Panc1 (cell line): Measurements from ENCODE around the gene GPD1. TPM values are rescaled to one million over a fixed set of nuclear protein-coding genes. Genes with fewer than 3 reads are reported as not detected.

Source experiments
- ATAC-seq: fragments of 200-7000 bp; cut with Tn5 transposase; 2 replicates; pipeline ENCODE4 v1.9.1; 2020; ENCODE audit warnings: mild to moderate bottlenecking, moderate library complexity
- BruUV-seq: library from RNA; stranded (reverse); fragments of 400-500 nt; replicated peaks from 2 replicates; lab custom pipeline; 2021; lab: Mats Ljungman, UMichigan
- CTCF ChIA-PET: fragments of 300-600 bp; sonication (Branson Sonifier 250); formaldehyde crosslinking; loops from one replicate; lab custom pipeline; 2022; ENCODE audit warnings: antibody characterized with exemption; lab: Charles Lee
- POLR2A ChIA-PET: fragments of 300-600 bp; sonication (Branson Sonifier 250); formaldehyde crosslinking; loops from one replicate; lab custom pipeline; 2022; ENCODE audit warnings: antibody characterized with exemption; lab: Charles Lee
- DNase-seq: peaks from one replicate; pipeline ENCODE4 v3.0.0-alpha.2; 2010; ENCODE audit warnings: low read depth, low spot score
- H3K27ac ChIP-seq: 2 replicates; pipeline ENCODE4 v1.5.1; 2011; ENCODE audit warnings: mild to moderate bottlenecking, low read length, inconsistent platforms
- H3K27me3 ChIP-seq: fragments of 200-500 bp; sonication (Bioruptor generic); 2 replicates; pipeline ENCODE4 v1.6.0; 2014; ENCODE audit warnings: low read length, inconsistent platforms; ENCODE audit not compliant: control insufficient read depth, insufficient read depth
- H3K36me3 ChIP-seq: fragments of 200-500 bp; sonication (Bioruptor generic); 2 replicates; pipeline ENCODE4 v1.5.1; 2014; ENCODE audit warnings: inconsistent platforms, mild to moderate bottlenecking, low read length, moderate library complexity; ENCODE audit not compliant: control insufficient read depth, insufficient read depth
- H3K4me1 ChIP-seq: 2 replicates; pipeline ENCODE4 v1.5.1; 2011; ENCODE audit warnings: inconsistent platforms, mild to moderate bottlenecking, low read length, moderate library complexity; ENCODE audit not compliant: control insufficient read depth, insufficient read depth
- H3K4me3 ChIP-seq, 2 experiments: 2 replicates each; pipeline ENCODE4 v1.5.1; 2011 to 2012; ENCODE audit warnings: low read depth in 2 of 2, low read length in 2 of 2, mild to moderate bottlenecking in 2 of 2, inconsistent platforms in 1 of 2, moderate library complexity in 1 of 2
- H3K9me3 ChIP-seq: fragments of 200-500 bp; sonication (Bioruptor generic); 2 replicates; pipeline ENCODE4 v1.5.1; 2014; ENCODE audit warnings: low read depth, mild to moderate bottlenecking, inconsistent platforms, low read length, moderate library complexity; ENCODE audit not compliant: control insufficient read depth, insufficient read depth
- POLR2AphosphoS5 ChIP-seq: IDR thresholded peaks from 2 replicates; pipeline ENCODE4 v1.6.1; 2012; ENCODE audit warnings: mild to moderate bottlenecking, low read depth, low read length, moderate library complexity
- SIN3A ChIP-seq: IDR thresholded peaks from 2 replicates; pipeline ENCODE4 v1.6.1; 2012; ENCODE audit warnings: low read depth, mild to moderate bottlenecking, low read length, moderate library complexity, borderline replicate concordance; ENCODE audit not compliant: insufficient read depth
- TCF7L2 ChIP-seq: IDR thresholded peaks from 2 replicates; pipeline ENCODE4 v1.6.1; 2011; ENCODE audit warnings: mild to moderate bottlenecking, low read depth, low read length, inconsistent platforms
- in situ Hi-C: cut with HindIII; loops from 2 replicates; pipeline ENCODE4 v1.10.0; 2016; ENCODE audit warnings: low sequenced_read_pairs, low pct_unique_long_range_greater_than_20kb
- intact Hi-C: fragments of 100-400 bp; cut with micrococcal nuclease; formaldehyde crosslinking; loops from one replicate; pipeline ENCODE4 v1.10.0; 2022; ENCODE audit not compliant: unreplicated experiment
- total RNA-seq: library from RNA; stranded (reverse); gene quantifications from one replicate; pipeline ENCODE4 v1.2.1, GENCODE V29; 2021; ENCODE audit not compliant: unreplicated experiment
- TF ChIP-seq, protein P1 (sequence below): fragments of 450-650 bp; IDR thresholded peaks from 2 replicates; pipeline ENCODE4 v1.5.1; 2017; ENCODE audit warnings: mild to moderate bottlenecking
- TF ChIP-seq, protein P2 (sequence below), 2 experiments: IDR thresholded peaks; 2 replicates each; pipeline ENCODE4 v1.6.1; 2011 to 2012; ENCODE audit warnings: low read depth in 2 of 2, control low read depth in 1 of 2, low read length in 1 of 2, mild to moderate bottlenecking in 1 of 2, moderate library complexity in 1 of 2; ENCODE audit not compliant: insufficient read depth in 1 of 2

The GPD1 gene
- total RNA-seq, 1 experiment from 2014 or later: 0.28 TPM

GRCh38 chr12:50123203-50123602 lies 19.4 kb downstream of the GPD1 start:
- intact Hi-C loops: no loop called here
- DNase-seq (no peak), ATAC-seq (no peak)
- TF ChIP-seq, protein P1, sequence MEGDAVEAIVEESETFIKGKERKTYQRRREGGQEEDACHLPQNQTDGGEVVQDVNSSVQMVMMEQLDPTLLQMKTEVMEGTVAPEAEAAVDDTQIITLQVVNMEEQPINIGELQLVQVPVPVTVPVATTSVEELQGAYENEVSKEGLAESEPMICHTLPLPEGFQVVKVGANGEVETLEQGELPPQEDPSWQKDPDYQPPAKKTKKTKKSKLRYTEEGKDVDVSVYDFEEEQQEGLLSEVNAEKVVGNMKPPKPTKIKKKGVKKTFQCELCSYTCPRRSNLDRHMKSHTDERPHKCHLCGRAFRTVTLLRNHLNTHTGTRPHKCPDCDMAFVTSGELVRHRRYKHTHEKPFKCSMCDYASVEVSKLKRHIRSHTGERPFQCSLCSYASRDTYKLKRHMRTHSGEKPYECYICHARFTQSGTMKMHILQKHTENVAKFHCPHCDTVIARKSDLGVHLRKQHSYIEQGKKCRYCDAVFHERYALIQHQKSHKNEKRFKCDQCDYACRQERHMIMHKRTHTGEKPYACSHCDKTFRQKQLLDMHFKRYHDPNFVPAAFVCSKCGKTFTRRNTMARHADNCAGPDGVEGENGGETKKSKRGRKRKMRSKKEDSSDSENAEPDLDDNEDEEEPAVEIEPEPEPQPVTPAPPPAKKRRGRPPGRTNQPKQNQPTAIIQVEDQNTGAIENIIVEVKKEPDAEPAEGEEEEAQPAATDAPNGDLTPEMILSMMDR: no peak
- TF ChIP-seq TCF7L2: no peak
- Histone ChIP-seq H3K36me3 (no peaks in the 10 kb centered on the region; the same call in 1 of the 2 replicates), H3K27me3 (no peaks in the 10 kb centered on the region), H3K9me3 (no peaks in the 10 kb centered on the region), H3K27ac (no peak overlapping the region), H3K4me1 (no peaks in the 10 kb centered on the region), H3K4me3 (no peak overlapping the region)
- CTCF ChIA-PET: no interaction called here
- POLR2A ChIA-PET: interaction anchor here (0.6 kb wide), 1 partner anchor 20 kb away, joined by 5 read pairs; no protein-coding TSS in a partner anchor
- in situ Hi-C loops: no loop called here
- BruUV-seq: no TSS peak

- no peaks in the 10 kb centered on the region for H3K9me3 ChIP-seq
- in situ Hi-C loops: no loop called here
- POLR2A ChIA-PET: interaction anchor here (0.6 kb wide), 1 partner anchor 63 kb away, joined by 8 read pairs; no protein-coding TSS in a partner anchor
- intact Hi-C loops: no loop called here
- no peak overlapping the region for H3K4me3 ChIP-seq
- H3K4me1 ChIP-seq: no peaks in the 10 kb centered on the region
- no peaks in the 10 kb centered on the region for H3K27me3 ChIP-seq
- no TSS peak for BruUV-seq
- ATAC-seq (no peak), DNase-seq (no peak)
- no peak overlapping the region for H3K27ac ChIP-seq
- CTCF ChIA-PET: interaction anchor here (1.5 kb wide), 1 partner anchor 16 kb away, joined by 3 read pairs; the partner anchor contains the start of gene COX14
- TF ChIP-seq, protein P2, sequence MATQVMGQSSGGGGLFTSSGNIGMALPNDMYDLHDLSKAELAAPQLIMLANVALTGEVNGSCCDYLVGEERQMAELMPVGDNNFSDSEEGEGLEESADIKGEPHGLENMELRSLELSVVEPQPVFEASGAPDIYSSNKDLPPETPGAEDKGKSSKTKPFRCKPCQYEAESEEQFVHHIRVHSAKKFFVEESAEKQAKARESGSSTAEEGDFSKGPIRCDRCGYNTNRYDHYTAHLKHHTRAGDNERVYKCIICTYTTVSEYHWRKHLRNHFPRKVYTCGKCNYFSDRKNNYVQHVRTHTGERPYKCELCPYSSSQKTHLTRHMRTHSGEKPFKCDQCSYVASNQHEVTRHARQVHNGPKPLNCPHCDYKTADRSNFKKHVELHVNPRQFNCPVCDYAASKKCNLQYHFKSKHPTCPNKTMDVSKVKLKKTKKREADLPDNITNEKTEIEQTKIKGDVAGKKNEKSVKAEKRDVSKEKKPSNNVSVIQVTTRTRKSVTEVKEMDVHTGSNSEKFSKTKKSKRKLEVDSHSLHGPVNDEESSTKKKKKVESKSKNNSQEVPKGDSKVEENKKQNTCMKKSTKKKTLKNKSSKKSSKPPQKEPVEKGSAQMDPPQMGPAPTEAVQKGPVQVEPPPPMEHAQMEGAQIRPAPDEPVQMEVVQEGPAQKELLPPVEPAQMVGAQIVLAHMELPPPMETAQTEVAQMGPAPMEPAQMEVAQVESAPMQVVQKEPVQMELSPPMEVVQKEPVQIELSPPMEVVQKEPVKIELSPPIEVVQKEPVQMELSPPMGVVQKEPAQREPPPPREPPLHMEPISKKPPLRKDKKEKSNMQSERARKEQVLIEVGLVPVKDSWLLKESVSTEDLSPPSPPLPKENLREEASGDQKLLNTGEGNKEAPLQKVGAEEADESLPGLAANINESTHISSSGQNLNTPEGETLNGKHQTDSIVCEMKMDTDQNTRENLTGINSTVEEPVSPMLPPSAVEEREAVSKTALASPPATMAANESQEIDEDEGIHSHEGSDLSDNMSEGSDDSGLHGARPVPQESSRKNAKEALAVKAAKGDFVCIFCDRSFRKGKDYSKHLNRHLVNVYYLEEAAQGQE (IDR thresholded peaks at IDR 0.05; ENCODE audit: insufficient read depth in 1 of 2, low read depth in 2 of 2, low read length in 1 of 2): no peak
- no peak for TF ChIP-seq POLR2AphosphoS5
- TF ChIP-seq TCF7L2: no peak
- TF ChIP-seq, protein P1: no peak
- no peak for TF ChIP-seq SIN3A
- H3K36me3 ChIP-seq: peaks cover 4% of the 10 kb centered on the region
Observed at GRCh38 chr12:50127546-50127945, 23.7 kb downstream of the GPD1 start.
